Hepatocyte (in vitro differentiated cells): ENCODE results near the gene DUSP23. TPM values are rescaled to one million over a fixed set of nuclear protein-coding genes. Genes with fewer than 3 reads are reported as not detected.

Experiments used
- DNase-seq: peaks from one replicate; pipeline ENCODE4 v3.0.0-alpha.2; 2016; ENCODE audit warnings: low spot score
- H2AFZ ChIP-seq: fragments of 200-600 bp; sonication (generic); 2 replicates; pipeline ENCODE4 v1.6.0; 2016; ENCODE audit warnings: antibody characterized with exemption, mild to moderate bottlenecking
- H3K27ac ChIP-seq: fragments of 200-600 bp; sonication (generic); 2 replicates; pipeline ENCODE4 v1.5.1; 2016; ENCODE audit warnings: mild to moderate bottlenecking
- H3K27me3 ChIP-seq: fragments of 200-600 bp; sonication (generic); 2 replicates; pipeline ENCODE4 v1.6.1; 2016
- H3K36me3 ChIP-seq: fragments of 200-600 bp; sonication (generic); replicated peaks from 2 replicates; pipeline ENCODE4 v1.5.1; 2016; ENCODE audit warnings: low read depth; ENCODE audit not compliant: insufficient read depth
- H3K4me1 ChIP-seq: fragments of 200-600 bp; sonication (generic); 2 replicates; pipeline ENCODE4 v1.5.1; 2016; ENCODE audit warnings: mild to moderate bottlenecking, moderate library complexity; ENCODE audit not compliant: insufficient read depth
- H3K4me2 ChIP-seq: fragments of 200-600 bp; sonication (generic); 2 replicates; pipeline ENCODE4 v1.6.0; 2016
- H3K4me3 ChIP-seq: fragments of 200-600 bp; sonication (generic); 2 replicates; pipeline ENCODE4 v1.5.1; 2016; ENCODE audit warnings: mild to moderate bottlenecking
- H3K79me2 ChIP-seq: fragments of 200-600 bp; sonication (generic); 2 replicates; pipeline ENCODE4 v1.6.0; 2017; ENCODE audit warnings: mild to moderate bottlenecking
- H3K9me2 ChIP-seq: fragments of 200-600 bp; sonication (generic); replicated peaks from 2 replicates; pipeline ENCODE4 v1.6.0; 2017; ENCODE audit warnings: mild to moderate bottlenecking; ENCODE audit not compliant: insufficient read depth
- H3K9me3 ChIP-seq: fragments of 200-600 bp; sonication (generic); 2 replicates; pipeline ENCODE4 v1.5.1; 2016; ENCODE audit warnings: low read depth, mild to moderate bottlenecking
- H4K20me1 ChIP-seq: fragments of 200-600 bp; sonication (generic); 2 replicates; pipeline ENCODE4 v1.6.0; 2016; ENCODE audit warnings: mild to moderate bottlenecking; ENCODE audit not compliant: insufficient read depth, poor library complexity, severe bottlenecking
- CTCF ChIP-seq: fragments of 200-600 bp; sonication (generic); IDR thresholded peaks from 2 replicates; pipeline ENCODE4 v1.5.1; 2016; ENCODE audit warnings: antibody characterized with exemption, mild to moderate bottlenecking; ENCODE audit not compliant: poor library complexity
- EZH2 ChIP-seq: fragments of 200-600 bp; sonication (generic); IDR thresholded peaks from 2 replicates; pipeline ENCODE4 v1.6.1; 2016; ENCODE audit warnings: antibody characterized with exemption, mild to moderate bottlenecking, borderline replicate concordance
- EZH2phosphoT487 ChIP-seq: fragments of 200-600 bp; sonication (generic); IDR thresholded peaks from one replicate; pipeline ENCODE4 v1.6.1; 2018; ENCODE audit warnings: antibody characterized with exemption, mild to moderate bottlenecking, low read depth, moderate library complexity; ENCODE audit not compliant: unreplicated experiment, severe bottlenecking
- WGBS: methylation state at CpG from one replicate; pipeline ENCODE4 v1.1.6; 2016; ENCODE audit warnings: low lambda C conversion rate; ENCODE audit errors: missing lambda C conversion rate; 5-methylcytosine and 5-hydroxymethylcytosine counted together
- polyA plus RNA-seq: library from polyadenylated mRNA; unstranded; fragments of >200 nt; fragmentation: Nextera tagmentation; extraction: Ambion mirVana; gene quantifications from 2 replicates; pipeline ENCODE4 v1.2.1, GENCODE V29; 2016
- total RNA-seq: library from RNA; depleted of rRNA; stranded (reverse); fragments of >200 nt; gene quantifications from 2 replicates; pipeline ENCODE4 v1.2.3, GENCODE V29; 2014

The DUSP23 gene
- total and polyA plus RNA-seq, 2 experiments from 2014 or later = 17.2 to 44.6 TPM

GRCh38 chr1:159771127-159771895 is 9.5 kb upstream of the DUSP23 start:
- DNase-seq = no peak
- Histone ChIP-seq H3K36me3 (no peaks in the 10 kb centered on the region), H4K20me1 (no peaks in the 10 kb centered on the region), H3K27me3 (peaks cover 4% of the 10 kb centered on the region), H3K4me1 (no peaks in the 10 kb centered on the region), H3K9me3 (no peaks in the 10 kb centered on the region), H3K27ac (no peak overlapping the region), H3K9me2 (no peaks in the 10 kb centered on the region), H2AFZ (no peak overlapping the region), H3K79me2 (no peaks in the 10 kb centered on the region), H3K4me3 (no peak overlapping the region), H3K4me2 (no peak overlapping the region)
- 79% methylated on average over 2 of the region's 2 CpGs for WGBS
- TF ChIP-seq EZH2phosphoT487 (no peak), CTCF (no peak), EZH2 (no peak)

- no peaks in the 10 kb centered on the region for H3K36me3 ChIP-seq
- no peak for DNase-seq
- H3K27ac ChIP-seq = no peak overlapping the region
- TF ChIP-seq EZH2 (no peak), EZH2phosphoT487 (no peak)
- H4K20me1 ChIP-seq = no peaks in the 10 kb centered on the region
- H3K9me2 ChIP-seq = no peaks in the 10 kb centered on the region
- no peak overlapping the region for H3K4me2 ChIP-seq
- no peaks in the 10 kb centered on the region for H3K9me3 ChIP-seq
- no peak overlapping the region for H2AFZ ChIP-seq
- peaks cover 4% of the 10 kb centered on the region for H3K27me3 ChIP-seq
- no peaks in the 10 kb centered on the region for H3K79me2 ChIP-seq
- H3K4me3 ChIP-seq = no peak overlapping the region
- H3K4me1 ChIP-seq = no peaks in the 10 kb centered on the region
- WGBS = 85% methylated on average over 2 of the region's 2 CpGs
Measured at GRCh38 chr1:159774465-159774864, 6.3 kb upstream of the DUSP23 start.

GRCh38 chr1:159775716-159776115 is 5.0 kb upstream of the DUSP23 start:
- no peaks in the 10 kb centered on the region for H3K9me3 ChIP-seq
- no peak overlapping the region for H3K4me3 ChIP-seq
- H4K20me1 ChIP-seq = no peaks in the 10 kb centered on the region
- no peak overlapping the region for H2AFZ ChIP-seq
- no peaks in the 10 kb centered on the region for H3K9me2 ChIP-seq
- no peak for TF ChIP-seq EZH2phosphoT487
- TF ChIP-seq EZH2 = no peak
- TF ChIP-seq CTCF = no peak
- H3K79me2 ChIP-seq = no peaks in the 10 kb centered on the region
- peaks cover 4% of the 10 kb centered on the region for H3K27me3 ChIP-seq
- DNase-seq = no peak
- WGBS = 84% methylated on average over 2 of the region's 2 CpGs
- H3K4me2 ChIP-seq = no peak overlapping the region
- H3K36me3 ChIP-seq = no peaks in the 10 kb centered on the region
- no peak overlapping the region for H3K27ac ChIP-seq
- H3K4me1 ChIP-seq = no peaks in the 10 kb centered on the region

- Histone ChIP-seq H3K9me3 (no peaks in the 10 kb centered on the region), H3K9me2 (no peaks in the 10 kb centered on the region), H3K4me3 (no peak overlapping the region), H4K20me1 (no peaks in the 10 kb centered on the region), H3K27me3 (no peaks in the 10 kb centered on the region), H3K4me2 (no peak overlapping the region), H3K79me2 (no peaks in the 10 kb centered on the region), H3K27ac (no peak overlapping the region), H3K36me3 (no peaks in the 10 kb centered on the region), H3K4me1 (no peaks in the 10 kb centered on the region), H2AFZ (no peak overlapping the region)
- 88% methylated on average over 4 of the region's 4 CpGs for WGBS
- TF ChIP-seq EZH2phosphoT487 (no peak), CTCF (no peak), EZH2 (no peak)
- DNase-seq = no peak
Measured at GRCh38 chr1:159778266-159778665, 2.5 kb upstream of the DUSP23 start.
